Measurements from ENCODE around the gene SNX18. TPM values are rescaled to one million over a fixed set of nuclear protein-coding genes. Genes with fewer than 3 reads are reported as not detected.

The SNX18 gene
- total and polyA plus RNA-seq, 2 of the 4 experiments (the other 2 are of a cell fraction), result 31.2 to 50.0 TPM

DNA sequence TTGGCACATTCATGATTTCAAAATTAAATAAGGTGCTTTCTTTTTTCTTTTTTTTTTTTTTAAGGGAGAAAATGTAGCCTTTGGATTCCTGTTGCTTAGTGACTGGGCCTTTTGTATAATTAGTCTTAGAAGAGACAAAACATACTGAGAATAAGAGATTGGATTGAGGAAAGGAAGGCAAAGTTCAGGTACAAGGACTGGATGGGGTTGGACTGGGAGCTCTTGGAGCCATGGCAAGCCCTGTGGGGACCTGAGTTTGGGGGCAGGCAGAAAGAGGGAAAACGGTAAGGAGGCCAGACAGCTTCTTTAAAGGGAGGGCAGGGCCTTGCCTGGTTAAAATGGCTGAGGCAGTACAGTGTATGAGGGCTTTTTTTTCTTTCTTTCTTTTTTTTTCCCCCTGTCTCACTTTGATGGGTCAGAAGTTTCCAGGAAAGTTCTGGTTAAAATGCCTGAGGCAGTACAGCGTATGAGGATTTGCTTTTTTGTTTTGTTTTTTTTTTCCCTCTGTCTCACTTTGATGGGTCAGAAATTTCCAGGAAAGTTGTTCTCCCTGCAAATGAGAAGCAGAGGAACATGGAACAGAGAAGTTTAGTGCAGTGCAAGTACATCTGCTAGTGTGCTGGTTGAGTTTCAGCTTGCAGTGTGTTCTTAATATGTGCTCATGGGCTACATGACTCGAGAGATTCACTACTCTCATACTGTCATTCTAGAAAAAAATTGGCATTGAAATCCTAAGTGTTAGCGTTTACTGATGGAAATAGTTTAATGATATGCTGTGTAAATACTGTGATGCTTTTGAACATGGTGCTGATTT is 16.8 kb downstream of the SNX18 start (continued):
- TF ChIP-seq RFX5 (IDR thresholded peaks at IDR 0.05; ENCODE audit: low read depth, low read length), result no peak
- no peak for TF ChIP-seq MXI1 (IDR thresholded peaks at IDR 0.05; ENCODE audit: borderline replicate concordance, low read depth, low read length)
- TF ChIP-seq CEBPB (IDR thresholded peaks at IDR 0.05; ENCODE audit: low read depth, low read length), result no peak
- TF ChIP-seq NFE2L2 (IDR thresholded peaks at IDR 0.05; ENCODE audit: low read depth, low read length), result no peak
- no peak for TF ChIP-seq FOS (IDR thresholded peaks at IDR 0.05; ENCODE audit: low read depth, low read length)
